SK-N-SH treated with all-trans-retinoic acid at 6 μM for 48 hours (cell line): ENCODE measurements around the gene ANKRD28.

Experiments used
- ATAC-seq: fragments of 200-7000 bp; cut with Tn5 transposase; 3 replicates; pipeline ENCODE4 v1.9.1; 2020; ENCODE audit warnings: mild to moderate bottlenecking, moderate library complexity
- ARNTL ChIP-seq: fragments of 450-650 bp; formaldehyde crosslinking; IDR thresholded peaks from 2 replicates; pipeline ENCODE4 v1.5.0; 2020; ENCODE audit warnings: low read depth, mild to moderate bottlenecking, moderate library complexity, borderline replicate concordance
- BACH2 ChIP-seq: fragments of 250-450 bp; sonication (Bioruptor Pico); IDR thresholded peaks from 2 replicates; pipeline ENCODE4 v1.9.0; 2021; ENCODE audit warnings: mild to moderate bottlenecking, borderline replicate concordance
- CREB5 ChIP-seq: fragments of 250-450 bp; sonication (Bioruptor Pico); IDR thresholded peaks from 2 replicates; pipeline ENCODE4 v1.5.1; 2020; ENCODE audit warnings: low read depth, mild to moderate bottlenecking, moderate library complexity
- CSDC2 ChIP-seq: fragments of 250-450 bp; sonication (Bioruptor Pico); IDR thresholded peaks from 2 replicates; pipeline ENCODE4 v1.5.0; 2020; ENCODE audit warnings: mild to moderate bottlenecking, moderate library complexity
- ESRRG ChIP-seq: fragments of 250-450 bp; sonication (Bioruptor Pico); IDR thresholded peaks from 2 replicates; pipeline ENCODE4 v1.6.1; 2021; ENCODE audit warnings: mild to moderate bottlenecking
- GLIS3 ChIP-seq: fragments of 250-450 bp; sonication (Bioruptor Pico); IDR thresholded peaks from 2 replicates; pipeline ENCODE4 v1.5.0; 2020; ENCODE audit warnings: mild to moderate bottlenecking, moderate library complexity
- ISL1 ChIP-seq: fragments of 250-450 bp; sonication (Bioruptor Pico); IDR thresholded peaks from 2 replicates; pipeline ENCODE4 v2.1.2; 2022; ENCODE audit warnings: mild to moderate bottlenecking, moderate library complexity
- OSR1 ChIP-seq: fragments of 250-450 bp; sonication (Bioruptor Pico); IDR thresholded peaks from 2 replicates; pipeline ENCODE4 v1.8.0; 2022; ENCODE audit warnings: moderate library complexity, mild to moderate bottlenecking, inconsistent platforms
- PATZ1 ChIP-seq: fragments of 250-450 bp; sonication (Bioruptor Pico); IDR thresholded peaks from 2 replicates; pipeline ENCODE4 v1.8.0; 2020; ENCODE audit warnings: mild to moderate bottlenecking, moderate library complexity, borderline replicate concordance
- PPARA ChIP-seq: fragments of 250-450 bp; sonication (Bioruptor Pico); IDR thresholded peaks from 2 replicates; pipeline ENCODE4 v1.5.0; 2020; ENCODE audit warnings: mild to moderate bottlenecking, borderline replicate concordance
- RARB ChIP-seq: fragments of 250-450 bp; sonication (Bioruptor Pico); IDR thresholded peaks from 2 replicates; pipeline ENCODE4 v1.8.0; 2021; ENCODE audit warnings: mild to moderate bottlenecking, moderate library complexity
- SNAI2 ChIP-seq: fragments of 250-450 bp; sonication (Bioruptor Pico); IDR thresholded peaks from 2 replicates; pipeline ENCODE4 v1.5.0; 2020; ENCODE audit warnings: mild to moderate bottlenecking, moderate library complexity
- TCF4 ChIP-seq: fragments of 250-450 bp; sonication (Bioruptor Pico); IDR thresholded peaks from 2 replicates; pipeline ENCODE4 v1.8.0; 2021; ENCODE audit warnings: mild to moderate bottlenecking, moderate library complexity, borderline replicate concordance
- TOX ChIP-seq: fragments of 250-450 bp; sonication (Bioruptor Pico); IDR thresholded peaks from 2 replicates; pipeline ENCODE4 v1.8.0; 2021; ENCODE audit warnings: mild to moderate bottlenecking, moderate library complexity, borderline replicate concordance
- ZC3H10 ChIP-seq: fragments of 250-450 bp; sonication (Bioruptor Pico); IDR thresholded peaks from 2 replicates; pipeline ENCODE4 v1.5.1; 2021; ENCODE audit warnings: mild to moderate bottlenecking, moderate library complexity
- ZFP3 ChIP-seq: fragments of 250-450 bp; sonication (Bioruptor Pico); IDR thresholded peaks from 2 replicates; pipeline ENCODE4 v1.5.0; 2020; ENCODE audit warnings: mild to moderate bottlenecking, moderate library complexity
- ZFP30 ChIP-seq: fragments of 450-650 bp; formaldehyde crosslinking; IDR thresholded peaks from 2 replicates; pipeline ENCODE4 v1.5.0; 2022; ENCODE audit warnings: mild to moderate bottlenecking, moderate library complexity
- ZNF565 ChIP-seq: fragments of 450-650 bp; formaldehyde crosslinking; conservative IDR thresholded peaks from 2 replicates; pipeline ENCODE4 v1.5.0; 2020; ENCODE audit warnings: low read depth, mild to moderate bottlenecking, moderate library complexity
- ZNF70 ChIP-seq: fragments of 450-650 bp; formaldehyde crosslinking; IDR thresholded peaks from 2 replicates; pipeline ENCODE4 v1.5.0; 2020; ENCODE audit warnings: mild to moderate bottlenecking, moderate library complexity
- ZNF8 ChIP-seq: fragments of 450-650 bp; formaldehyde crosslinking; IDR thresholded peaks from 2 replicates; pipeline ENCODE4 v1.5.0; 2020; ENCODE audit warnings: mild to moderate bottlenecking, moderate library complexity
- TF ChIP-seq, protein P1 (sequence below): fragments of 250-450 bp; sonication (Bioruptor Pico); IDR thresholded peaks from 2 replicates; pipeline ENCODE4 v1.8.0; 2021; ENCODE audit warnings: low read depth, mild to moderate bottlenecking, moderate library complexity, borderline replicate concordance
- TF ChIP-seq, protein P2 (sequence below): fragments of 250-450 bp; sonication (Bioruptor Pico); IDR thresholded peaks from 2 replicates; pipeline ENCODE4 v1.5.0; 2020; ENCODE audit warnings: mild to moderate bottlenecking, moderate library complexity
- TF ChIP-seq, protein P3 (sequence below): fragments of 250-450 bp; sonication (Bioruptor Pico); IDR thresholded peaks from 2 replicates; pipeline ENCODE4 v1.5.1; 2021; ENCODE audit warnings: mild to moderate bottlenecking, moderate library complexity

The ANKRD28 gene

DNA sequence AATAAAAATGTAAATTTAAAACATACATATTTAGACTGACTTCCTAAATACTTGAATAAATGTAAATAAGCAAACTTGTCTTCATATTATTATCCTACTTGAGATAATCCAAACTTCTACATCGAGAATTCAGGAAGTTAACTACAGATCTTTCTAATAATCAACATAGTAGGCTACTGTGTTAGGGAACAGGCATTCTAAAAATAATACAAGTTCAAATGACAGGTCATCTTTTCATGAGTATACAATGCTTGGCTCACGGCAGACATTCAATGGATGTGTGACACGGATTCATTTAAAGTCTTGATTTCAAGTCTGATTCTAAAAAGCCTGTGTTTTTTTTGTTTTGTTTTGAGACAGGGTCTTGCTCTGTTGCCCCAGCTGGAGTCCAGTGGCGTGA lies 107.5 kb downstream of the ANKRD28 start:
- no peak for ATAC-seq
- no peak for TF ChIP-seq SNAI2 (CRISPR knock-in tag)
- TF ChIP-seq ARNTL (CRISPR knock-in tag): no peak
- no peak for TF ChIP-seq BACH2 (CRISPR knock-in tag)
- TF ChIP-seq PPARA (CRISPR knock-in tag): no peak
- TF ChIP-seq ESRRG (CRISPR knock-in tag): no peak
- no peak for TF ChIP-seq TOX (CRISPR knock-in tag)
- no peak for TF ChIP-seq CSDC2 (CRISPR knock-in tag)
- no peak for TF ChIP-seq ZNF565 (CRISPR knock-in tag)
- TF ChIP-seq ISL1 (CRISPR knock-in tag): no peak
- no peak for TF ChIP-seq ZNF70 (CRISPR knock-in tag)
- no peak for TF ChIP-seq OSR1
- TF ChIP-seq ZNF8 (CRISPR knock-in tag): no peak
- TF ChIP-seq ZFP30 (CRISPR knock-in tag): no peak
- TF ChIP-seq RARB (CRISPR knock-in tag): no peak
- TF ChIP-seq GLIS3 (CRISPR knock-in tag): no peak
- TF ChIP-seq PATZ1 (CRISPR knock-in tag): no peak
- TF ChIP-seq, protein P1, sequence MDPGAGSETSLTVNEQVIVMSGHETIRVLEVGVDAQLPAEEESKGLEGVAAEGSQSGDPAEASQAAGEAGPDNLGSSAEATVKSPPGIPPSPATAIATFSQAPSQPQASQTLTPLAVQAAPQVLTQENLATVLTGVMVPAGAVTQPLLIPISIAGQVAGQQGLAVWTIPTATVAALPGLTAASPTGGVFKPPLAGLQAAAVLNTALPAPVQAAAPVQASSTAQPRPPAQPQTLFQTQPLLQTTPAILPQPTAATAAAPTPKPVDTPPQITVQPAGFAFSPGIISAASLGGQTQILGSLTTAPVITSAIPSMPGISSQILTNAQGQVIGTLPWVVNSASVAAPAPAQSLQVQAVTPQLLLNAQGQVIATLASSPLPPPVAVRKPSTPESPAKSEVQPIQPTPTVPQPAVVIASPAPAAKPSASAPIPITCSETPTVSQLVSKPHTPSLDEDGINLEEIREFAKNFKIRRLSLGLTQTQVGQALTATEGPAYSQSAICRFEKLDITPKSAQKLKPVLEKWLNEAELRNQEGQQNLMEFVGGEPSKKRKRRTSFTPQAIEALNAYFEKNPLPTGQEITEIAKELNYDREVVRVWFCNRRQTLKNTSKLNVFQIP (CRISPR knock-in tag): no peak
- no peak for TF ChIP-seq CREB5 (CRISPR knock-in tag)

DNA sequence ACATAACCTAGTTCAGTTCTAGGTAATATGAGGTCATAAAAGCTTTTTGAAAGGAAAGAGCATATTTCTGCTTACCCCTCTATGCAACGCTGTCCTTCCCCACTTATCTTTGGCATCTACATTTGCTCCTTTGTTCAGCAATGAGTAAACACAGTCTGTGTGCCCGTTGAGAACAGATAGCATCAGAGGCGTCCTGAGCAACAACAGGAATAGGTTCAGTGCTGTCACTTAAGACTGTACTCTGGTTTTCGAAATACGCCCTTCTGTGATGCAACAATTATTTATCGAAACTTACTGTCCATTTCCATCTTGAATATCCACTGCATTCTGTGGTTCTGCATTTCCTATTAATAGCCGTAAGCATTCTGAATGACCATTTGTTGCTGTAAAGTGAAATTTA lies 111.9 kb downstream of the ANKRD28 start:
- TF ChIP-seq, protein P1 (CRISPR knock-in tag): no peak
- TF ChIP-seq ESRRG (CRISPR knock-in tag) (no peak), ZFP3 (CRISPR knock-in tag) (0 out of 2 replicates have a peak, but pooled peaks have one; percentile 34), ZNF70 (CRISPR knock-in tag) (0 out of 2 replicates have a peak, but pooled peaks have one; percentile 37), ISL1 (CRISPR knock-in tag) (peak; percentile 76), BACH2 (CRISPR knock-in tag) (no peak), ZNF565 (CRISPR knock-in tag) (no peak), CSDC2 (CRISPR knock-in tag) (no peak), ARNTL (CRISPR knock-in tag) (no peak), TOX (CRISPR knock-in tag) (no peak), SNAI2 (CRISPR knock-in tag) (peak; percentile 58; the same call in 1 of the 2 replicates), RARB (CRISPR knock-in tag) (no peak), PATZ1 (CRISPR knock-in tag) (no peak), ZNF8 (CRISPR knock-in tag) (no peak), PPARA (CRISPR knock-in tag) (0 out of 2 replicates have a peak, but pooled peaks have one; percentile 23), CREB5 (CRISPR knock-in tag) (no peak), ZFP30 (CRISPR knock-in tag) (no peak), ZC3H10 (CRISPR knock-in tag) (no peak), GLIS3 (CRISPR knock-in tag) (0 out of 2 replicates have a peak, but pooled peaks have one; percentile 39), OSR1 (no peak), TCF4 (peak; percentile 65; the same call in 1 of the 2 replicates)
- TF ChIP-seq, protein P2, sequence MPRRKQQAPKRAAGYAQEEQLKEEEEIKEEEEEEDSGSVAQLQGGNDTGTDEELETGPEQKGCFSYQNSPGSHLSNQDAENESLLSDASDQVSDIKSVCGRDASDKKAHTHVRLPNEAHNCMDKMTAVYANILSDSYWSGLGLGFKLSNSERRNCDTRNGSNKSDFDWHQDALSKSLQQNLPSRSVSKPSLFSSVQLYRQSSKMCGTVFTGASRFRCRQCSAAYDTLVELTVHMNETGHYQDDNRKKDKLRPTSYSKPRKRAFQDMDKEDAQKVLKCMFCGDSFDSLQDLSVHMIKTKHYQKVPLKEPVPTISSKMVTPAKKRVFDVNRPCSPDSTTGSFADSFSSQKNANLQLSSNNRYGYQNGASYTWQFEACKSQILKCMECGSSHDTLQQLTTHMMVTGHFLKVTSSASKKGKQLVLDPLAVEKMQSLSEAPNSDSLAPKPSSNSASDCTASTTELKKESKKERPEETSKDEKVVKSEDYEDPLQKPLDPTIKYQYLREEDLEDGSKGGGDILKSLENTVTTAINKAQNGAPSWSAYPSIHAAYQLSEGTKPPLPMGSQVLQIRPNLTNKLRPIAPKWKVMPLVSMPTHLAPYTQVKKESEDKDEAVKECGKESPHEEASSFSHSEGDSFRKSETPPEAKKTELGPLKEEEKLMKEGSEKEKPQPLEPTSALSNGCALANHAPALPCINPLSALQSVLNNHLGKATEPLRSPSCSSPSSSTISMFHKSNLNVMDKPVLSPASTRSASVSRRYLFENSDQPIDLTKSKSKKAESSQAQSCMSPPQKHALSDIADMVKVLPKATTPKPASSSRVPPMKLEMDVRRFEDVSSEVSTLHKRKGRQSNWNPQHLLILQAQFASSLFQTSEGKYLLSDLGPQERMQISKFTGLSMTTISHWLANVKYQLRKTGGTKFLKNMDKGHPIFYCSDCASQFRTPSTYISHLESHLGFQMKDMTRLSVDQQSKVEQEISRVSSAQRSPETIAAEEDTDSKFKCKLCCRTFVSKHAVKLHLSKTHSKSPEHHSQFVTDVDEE (CRISPR knock-in tag): peak; percentile 74
- TF ChIP-seq, protein P3, sequence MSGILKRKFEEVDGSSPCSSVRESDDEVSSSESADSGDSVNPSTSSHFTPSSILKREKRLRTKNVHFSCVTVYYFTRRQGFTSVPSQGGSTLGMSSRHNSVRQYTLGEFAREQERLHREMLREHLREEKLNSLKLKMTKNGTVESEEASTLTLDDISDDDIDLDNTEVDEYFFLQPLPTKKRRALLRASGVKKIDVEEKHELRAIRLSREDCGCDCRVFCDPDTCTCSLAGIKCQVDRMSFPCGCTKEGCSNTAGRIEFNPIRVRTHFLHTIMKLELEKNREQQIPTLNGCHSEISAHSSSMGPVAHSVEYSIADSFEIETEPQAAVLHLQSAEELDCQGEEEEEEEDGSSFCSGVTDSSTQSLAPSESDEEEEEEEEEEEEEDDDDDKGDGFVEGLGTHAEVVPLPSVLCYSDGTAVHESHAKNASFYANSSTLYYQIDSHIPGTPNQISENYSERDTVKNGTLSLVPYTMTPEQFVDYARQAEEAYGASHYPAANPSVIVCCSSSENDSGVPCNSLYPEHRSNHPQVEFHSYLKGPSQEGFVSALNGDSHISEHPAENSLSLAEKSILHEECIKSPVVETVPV (CRISPR knock-in tag): 0 out of 2 replicates have a peak, but pooled peaks have one; percentile 43

More for the DNA sequence above, 111.9 kb downstream of the ANKRD28 start:
- ATAC-seq: peak; percentile 74
